Nephron (organoid): ENCODE data around the gene MAN2A2.

Source experiments
- H3K27ac Mint-ChIP-seq, 3 experiments: 2 replicates each; pipeline ENCODE4 v1.8.0; 2020; ENCODE audit warnings: mixed read lengths in 3 of 3, mild to moderate bottlenecking in 2 of 3, moderate library complexity in 1 of 3
- H3K27me3 Mint-ChIP-seq: 2 replicates; pipeline ENCODE4 v1.8.0; 2021; ENCODE audit warnings: low read depth, mild to moderate bottlenecking, moderate library complexity, mixed read lengths
- H3K36me3 Mint-ChIP-seq: 2 replicates; pipeline ENCODE4 v1.8.0; 2020; ENCODE audit warnings: low read depth, mixed read lengths
- H3K4me1 Mint-ChIP-seq: 2 replicates; pipeline ENCODE4 v1.8.0; 2020; ENCODE audit warnings: mixed read lengths
- H3K4me3 Mint-ChIP-seq, 3 experiments: 2 replicates each; pipeline ENCODE4 v1.8.0; 2020; ENCODE audit warnings: mild to moderate bottlenecking in 3 of 3, mixed read lengths in 3 of 3, moderate library complexity in 2 of 3
- H3K9me3 Mint-ChIP-seq: 2 replicates; pipeline ENCODE4 v1.8.0; 2020; ENCODE audit warnings: mixed read lengths
- TF ChIP-seq, protein P1 (sequence below), 3 experiments: fragments of 200-600 bp; sonication (generic); IDR thresholded peaks; one replicate each; pipeline ENCODE4 v1.5.0; 2021; ENCODE audit warnings: antibody characterized with exemption in 3 of 3; ENCODE audit not compliant: unreplicated experiment in 3 of 3

Gene MAN2A2

DNA sequence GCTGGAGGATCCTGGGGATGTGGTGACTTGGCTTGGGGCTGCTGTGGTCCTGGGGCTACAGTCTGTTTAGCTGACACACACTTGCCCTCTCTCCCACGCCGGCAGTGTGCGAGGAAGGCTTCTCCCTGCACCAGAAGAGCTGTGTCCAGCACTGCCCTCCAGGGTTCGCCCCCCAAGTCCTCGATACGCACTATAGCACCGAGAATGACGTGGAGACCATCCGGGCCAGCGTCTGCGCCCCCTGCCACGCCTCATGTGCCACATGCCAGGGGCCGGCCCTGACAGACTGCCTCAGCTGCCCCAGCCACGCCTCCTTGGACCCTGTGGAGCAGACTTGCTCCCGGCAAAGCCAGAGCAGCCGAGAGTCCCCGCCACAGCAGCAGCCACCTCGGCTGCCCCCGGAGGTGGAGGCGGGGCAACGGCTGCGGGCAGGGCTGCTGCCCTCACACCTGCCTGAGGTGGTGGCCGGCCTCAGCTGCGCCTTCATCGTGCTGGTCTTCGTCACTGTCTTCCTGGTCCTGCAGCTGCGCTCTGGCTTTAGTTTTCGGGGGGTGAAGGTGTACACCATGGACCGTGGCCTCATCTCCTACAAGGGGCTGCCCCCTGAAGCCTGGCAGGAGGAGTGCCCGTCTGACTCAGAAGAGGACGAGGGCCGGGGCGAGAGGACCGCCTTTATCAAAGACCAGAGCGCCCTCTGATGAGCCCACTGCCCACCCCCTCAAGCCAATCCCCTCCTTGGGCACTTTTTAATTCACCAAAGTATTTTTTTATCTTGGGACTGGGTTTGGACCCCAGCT, 21.7 kb upstream of the MAN2A2 start:
- Mint-ChIP-seq H3K4me3 (no peak overlapping the region), H3K36me3 (peaks cover 27% of the 10 kb centered on the region), H3K27me3 (no peaks in the 10 kb centered on the region), H3K9me3 (no peaks in the 10 kb centered on the region), H3K4me1 (peaks cover 10% of the 10 kb centered on the region), H3K27ac (no peak overlapping the region)
- TF ChIP-seq, protein P1, sequence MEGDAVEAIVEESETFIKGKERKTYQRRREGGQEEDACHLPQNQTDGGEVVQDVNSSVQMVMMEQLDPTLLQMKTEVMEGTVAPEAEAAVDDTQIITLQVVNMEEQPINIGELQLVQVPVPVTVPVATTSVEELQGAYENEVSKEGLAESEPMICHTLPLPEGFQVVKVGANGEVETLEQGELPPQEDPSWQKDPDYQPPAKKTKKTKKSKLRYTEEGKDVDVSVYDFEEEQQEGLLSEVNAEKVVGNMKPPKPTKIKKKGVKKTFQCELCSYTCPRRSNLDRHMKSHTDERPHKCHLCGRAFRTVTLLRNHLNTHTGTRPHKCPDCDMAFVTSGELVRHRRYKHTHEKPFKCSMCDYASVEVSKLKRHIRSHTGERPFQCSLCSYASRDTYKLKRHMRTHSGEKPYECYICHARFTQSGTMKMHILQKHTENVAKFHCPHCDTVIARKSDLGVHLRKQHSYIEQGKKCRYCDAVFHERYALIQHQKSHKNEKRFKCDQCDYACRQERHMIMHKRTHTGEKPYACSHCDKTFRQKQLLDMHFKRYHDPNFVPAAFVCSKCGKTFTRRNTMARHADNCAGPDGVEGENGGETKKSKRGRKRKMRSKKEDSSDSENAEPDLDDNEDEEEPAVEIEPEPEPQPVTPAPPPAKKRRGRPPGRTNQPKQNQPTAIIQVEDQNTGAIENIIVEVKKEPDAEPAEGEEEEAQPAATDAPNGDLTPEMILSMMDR (IDR thresholded peaks at IDR 0.05; ENCODE audit: unreplicated experiment in 3 of 3) = no peak

DNA sequence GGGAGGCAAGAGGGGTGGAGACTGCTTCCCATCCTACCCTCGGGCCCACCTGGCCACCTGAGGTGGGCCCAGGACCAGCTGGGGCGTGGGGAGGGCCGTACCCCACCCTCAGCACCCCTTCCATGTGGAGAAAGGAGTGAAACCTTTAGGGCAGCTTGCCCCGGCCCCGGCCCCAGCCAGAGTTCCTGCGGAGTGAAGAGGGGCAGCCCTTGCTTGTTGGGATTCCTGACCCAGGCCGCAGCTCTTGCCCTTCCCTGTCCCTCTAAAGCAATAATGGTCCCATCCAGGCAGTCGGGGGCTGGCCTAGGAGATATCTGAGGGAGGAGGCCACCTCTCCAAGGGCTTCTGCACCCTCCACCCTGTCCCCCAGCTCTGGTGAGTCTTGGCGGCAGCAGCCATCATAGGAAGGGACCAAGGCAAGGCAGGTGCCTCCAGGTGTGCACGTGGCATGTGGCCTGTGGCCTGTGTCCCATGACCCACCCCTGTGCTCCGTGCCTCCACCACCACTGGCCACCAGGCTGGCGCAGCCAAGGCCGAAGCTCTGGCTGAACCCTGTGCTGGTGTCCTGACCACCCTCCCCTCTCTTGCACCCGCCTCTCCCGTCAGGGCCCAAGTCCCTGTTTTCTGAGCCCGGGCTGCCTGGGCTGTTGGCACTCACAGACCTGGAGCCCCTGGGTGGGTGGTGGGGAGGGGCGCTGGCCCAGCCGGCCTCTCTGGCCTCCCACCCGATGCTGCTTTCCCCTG, 21.0 kb upstream of the MAN2A2 start:
- Mint-ChIP-seq H3K4me3 (no peak overlapping the region), H3K9me3 (no peaks in the 10 kb centered on the region), H3K4me1 (peaks cover 11% of the 10 kb centered on the region), H3K27ac (no peak overlapping the region), H3K27me3 (no peaks in the 10 kb centered on the region), H3K36me3 (peaks cover 20% of the 10 kb centered on the region)
- TF ChIP-seq, protein P1 (IDR thresholded peaks at IDR 0.05; ENCODE audit: unreplicated experiment in 3 of 3) = no peak

GRCh38 chr15:90882781-90883525, 20.1 kb upstream of the MAN2A2 start:
- Mint-ChIP-seq H3K4me1 (peaks cover 11% of the 10 kb centered on the region), H3K4me3 (peak overlapping the region in 2 of 3 experiments; percentile 62 to 63), H3K27me3 (no peaks in the 10 kb centered on the region), H3K27ac (peak overlapping the region; percentile 51 to 77 (median 70)), H3K9me3 (no peaks in the 10 kb centered on the region), H3K36me3 (peaks cover 18% of the 10 kb centered on the region)
- TF ChIP-seq, protein P1 (IDR thresholded peaks at IDR 0.05; ENCODE audit: unreplicated experiment in 3 of 3) = no peak

DNA sequence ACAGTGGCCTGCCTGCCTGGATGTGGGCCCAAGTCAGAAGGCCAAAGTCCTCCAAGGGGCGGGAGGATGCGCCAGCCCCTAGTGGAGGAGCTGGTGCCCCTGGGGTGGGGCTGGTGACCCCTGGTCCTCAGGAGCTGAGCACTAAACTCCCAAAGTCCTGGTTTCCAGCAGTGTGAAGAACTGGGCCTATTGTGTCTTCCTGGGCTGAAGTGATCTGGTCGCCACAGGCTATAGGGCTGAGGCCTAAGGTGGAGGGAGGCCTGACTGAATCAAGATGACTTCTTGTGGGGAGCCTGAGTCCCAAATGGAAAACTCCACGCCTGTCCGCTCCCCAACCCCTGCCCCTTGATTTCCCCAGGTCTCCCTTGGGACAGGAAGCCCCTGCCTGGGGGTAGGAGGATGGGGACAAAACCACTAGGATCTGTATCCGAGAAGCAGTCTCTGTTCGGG, 19.6 kb upstream of the MAN2A2 start:
- Mint-ChIP-seq H3K4me1 (peaks cover 11% of the 10 kb centered on the region), H3K4me3 (peak overlapping the region; percentile 44 to 63 (median 62)), H3K36me3 (peaks cover 13% of the 10 kb centered on the region), H3K9me3 (no peaks in the 10 kb centered on the region), H3K27me3 (no peaks in the 10 kb centered on the region), H3K27ac (peak overlapping the region; percentile 51 to 77 (median 70))
- TF ChIP-seq, protein P1 (IDR thresholded peaks at IDR 0.05; ENCODE audit: unreplicated experiment in 3 of 3) = no peak

- TF ChIP-seq, protein P1 (IDR thresholded peaks at IDR 0.05; ENCODE audit: unreplicated experiment in 3 of 3) = no peak
- no peaks in the 10 kb centered on the region for H3K27me3 Mint-ChIP-seq
- peak within 1 kb of the TSS; percentile 63 to 79 (median 63) for H3K4me3 Mint-ChIP-seq
Measured at GRCh38 chr15:90883976-90884718, 19.0 kb upstream of the MAN2A2 start, which contains the start of gene FES. Gene FES, plus strand, starts transcription at chr15:90884504. Its CDS starts 542 bp downstream, at chr15:90885046.

More at GRCh38 chr15:90883976-90884718, 19.0 kb upstream of the MAN2A2 start, which contains the start of gene FES:
- Mint-ChIP-seq H3K27ac (peak within 1 kb of the TSS; percentile 51 to 85 (median 82)), H3K4me1 (peaks cover 11% of the 10 kb centered on the region), H3K36me3 (peaks cover 11% of the 10 kb centered on the region), H3K9me3 (no peaks in the 10 kb centered on the region)
